CD4-positive, alpha-beta memory T cell (primary cell): Measurements from ENCODE around the gene SUSD6. TPM values are rescaled to one million over a fixed set of nuclear protein-coding genes. Genes with fewer than 3 reads are reported as not detected.

Experiments
- CTCF ChIA-PET: fragments of 350-600 bp; sonication (Branson Sonifier 250); formaldehyde crosslinking; loops from one replicate; lab custom pipeline; 2021; ENCODE audit warnings: inconsistent platforms; ENCODE audit not compliant: partially characterized antibody; lab: Charles Lee
- POLR2A ChIA-PET: fragments of 350-600 bp; sonication (Branson Sonifier 250); formaldehyde crosslinking; loops from one replicate; lab custom pipeline; 2021; ENCODE audit not compliant: partially characterized antibody; lab: Charles Lee
- DNase-seq, 5 donors: peaks; one replicate each; pipeline versions ENCODE4 v3.0.0 to v3.0.0-alpha.2; 2020 to 2022; ENCODE audit warnings: mixed read lengths in 1 of 5
- H3K27ac ChIP-seq: one replicate; pipeline ENCODE4 v1.7.0; 2013; ENCODE audit warnings: low read depth, low read length
- H3K27me3 ChIP-seq: 2 replicates; pipeline ENCODE4 v1.7.0; 2013; ENCODE audit warnings: mild to moderate bottlenecking, low read length, moderate library complexity; ENCODE audit not compliant: insufficient read depth
- H3K36me3 ChIP-seq: 2 replicates; pipeline ENCODE4 v1.7.0; 2013; ENCODE audit warnings: mild to moderate bottlenecking, low read length, moderate library complexity; ENCODE audit not compliant: insufficient read depth
- H3K4me1 ChIP-seq: 2 replicates; pipeline ENCODE4 v1.7.0; 2013; ENCODE audit warnings: mild to moderate bottlenecking, low read length, moderate library complexity; ENCODE audit not compliant: insufficient read depth
- H3K4me3 ChIP-seq, 2 donors: one replicate each; pipeline ENCODE4 v1.7.0; 2013; ENCODE audit warnings: low read length in 2 of 2, mild to moderate bottlenecking in 1 of 2
- H3K9me3 ChIP-seq, 2 donors: one replicate each; pipeline ENCODE4 v1.7.0; 2013; ENCODE audit warnings: low read length in 2 of 2, control low read depth in 1 of 2; ENCODE audit not compliant: control insufficient read depth in 1 of 2
- H3K27ac Mint-ChIP-seq, 7 donors: one replicate each; pipeline ENCODE4 v1.8.0; 2020 to 2021; ENCODE audit warnings: mixed read lengths in 7 of 7, mild to moderate bottlenecking in 6 of 7, inconsistent platforms in 3 of 7, moderate library complexity in 3 of 7
- H3K27me3 Mint-ChIP-seq, 2 donors: one replicate each; pipeline ENCODE4 v1.8.0; 2020 to 2021; ENCODE audit warnings: mixed read lengths in 2 of 2
- H3K36me3 Mint-ChIP-seq, 2 donors: one replicate each; pipeline ENCODE4 v1.8.0; 2020 to 2021; ENCODE audit warnings: mixed read lengths in 2 of 2, inconsistent platforms in 1 of 2, mild to moderate bottlenecking in 1 of 2
- H3K4me1 Mint-ChIP-seq, 4 donors: one replicate each; pipeline ENCODE4 v1.8.0; 2020 to 2021; ENCODE audit warnings: mixed read lengths in 4 of 4, mild to moderate bottlenecking in 1 of 4
- H3K4me3 Mint-ChIP-seq, 8 donors: one replicate each; pipeline ENCODE4 v1.8.0; 2020 to 2021; ENCODE audit warnings: mixed read lengths in 8 of 8, mild to moderate bottlenecking in 7 of 8, moderate library complexity in 6 of 8, inconsistent platforms in 3 of 8
- H3K9me3 Mint-ChIP-seq, 8 donors: one replicate each; pipeline ENCODE4 v1.8.0; 2020 to 2021; ENCODE audit warnings: mixed read lengths in 8 of 8, mild to moderate bottlenecking in 5 of 8, inconsistent platforms in 3 of 8, moderate library complexity in 1 of 8
- intact Hi-C: fragments of 100-400 bp; cut with micrococcal nuclease; formaldehyde crosslinking; loops from one replicate; pipeline ENCODE4 v1.15.1; 2023
- polyA plus RNA-seq, 2 donors: library from polyadenylated mRNA; unstranded; fragments of 300-500 nt; fragmentation: Illumina TruSeq; gene quantifications; one replicate each; pipeline ENCODE4 v1.2.3, GENCODE V29; 2021
- total RNA-seq, 2 experiments: library from RNA; stranded (reverse); gene quantifications; one replicate each; pipeline ENCODE4 v1.2.3, GENCODE V29; 2021

The SUSD6 gene
- total and polyA plus RNA-seq, 4 experiments from 2014 or later, result 4.8 to 62.0 (median 36.1) TPM

DNA sequence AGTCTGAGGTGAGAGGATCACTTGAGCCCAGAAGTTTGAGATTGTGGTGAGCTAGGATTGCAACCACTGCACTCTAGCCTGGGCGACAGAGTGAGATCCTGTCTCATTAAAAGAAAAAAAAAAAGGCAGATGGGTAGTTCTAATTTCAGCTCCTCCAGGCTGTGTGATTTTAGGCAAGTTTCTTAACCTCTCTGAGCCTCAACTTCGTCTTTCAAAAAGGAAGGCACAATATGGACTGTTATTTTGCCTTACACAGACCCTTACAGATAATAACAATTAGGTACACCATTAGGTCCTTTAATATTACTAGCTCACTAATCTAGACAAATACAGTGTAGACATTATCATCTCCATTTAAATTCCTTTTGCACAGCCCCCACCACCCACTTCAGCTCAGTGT lies 31.9 kb upstream of the SUSD6 start:
- DNase-seq, result no peak
- Mint-ChIP-seq H3K27me3 (peaks cover 14 to 17% of the 10 kb centered on the region in 2 donors), H3K9me3 (no peaks in the 10 kb centered on the region), H3K4me3 (peak overlapping the region in 1 of 8 donors; percentile 16), H3K27ac (no peak overlapping the region), H3K36me3 (peaks cover 0 to 2% of the 10 kb centered on the region in 2 donors), H3K4me1 (peaks cover 2 to 5% (median 3%) of the 10 kb centered on the region in 4 donors)
- ChIA-PET POLR2A (no interaction called here), CTCF (interaction anchor here (1.3 to 4.3 kb wide), 2 partner anchors 148 to 337 kb away, joined by 5 to 26 read pairs; no protein-coding TSS in a partner anchor)
- Histone ChIP-seq H3K4me1 (no peaks in the 10 kb centered on the region), H3K4me3 (no peak overlapping the region), H3K27me3 (no peaks in the 10 kb centered on the region), H3K9me3 (no peaks in the 10 kb centered on the region), H3K27ac (no peak overlapping the region), H3K36me3 (no peaks in the 10 kb centered on the region)
- intact Hi-C loops, result no loop called here

GRCh38 chr14:69580009-69580577 lies 31.3 kb upstream of the SUSD6 start:
- Mint-ChIP-seq H3K27me3 (peaks cover 12 to 13% of the 10 kb centered on the region in 2 donors), H3K36me3 (no peaks in the 10 kb centered on the region), H3K9me3 (no peaks in the 10 kb centered on the region), H3K27ac (peak overlapping the region in 1 of 7 donors; percentile 66), H3K4me1 (peaks cover 0 to 2% (median 0%) of the 10 kb centered on the region in 4 donors), H3K4me3 (no peak overlapping the region)
- Histone ChIP-seq H3K4me1 (no peaks in the 10 kb centered on the region), H3K4me3 (no peak overlapping the region), H3K27ac (no peak overlapping the region), H3K36me3 (no peaks in the 10 kb centered on the region), H3K27me3 (no peaks in the 10 kb centered on the region), H3K9me3 (no peaks in the 10 kb centered on the region)
- intact Hi-C loops, result no loop called here
- POLR2A ChIA-PET, result no interaction called here
- DNase-seq, result no peak
- CTCF ChIA-PET, result interaction anchor here (0.6 to 4.3 kb wide), 5 partner anchors 9 to 338 kb away, joined by 3 to 26 read pairs (median 4); no protein-coding TSS in a partner anchor

GRCh38 chr14:69581316-69581935 lies 30.0 kb upstream of the SUSD6 start:
- DNase-seq, result no peak
- H3K36me3 Mint-ChIP-seq, result no peaks in the 10 kb centered on the region
- Histone ChIP-seq H3K27me3 (no peaks in the 10 kb centered on the region), H3K27ac (no peak overlapping the region), H3K4me3 (no peak overlapping the region), H3K9me3 (no peaks in the 10 kb centered on the region), H3K4me1 (no peaks in the 10 kb centered on the region), H3K36me3 (no peaks in the 10 kb centered on the region)
- peaks cover 0 to 3% (median 0%) of the 10 kb centered on the region in 4 donors for H3K4me1 Mint-ChIP-seq
- POLR2A ChIA-PET, result no interaction called here
- peaks cover 5 to 6% of the 10 kb centered on the region in 2 donors for H3K27me3 Mint-ChIP-seq
- no peak overlapping the region for H3K4me3 Mint-ChIP-seq
- CTCF ChIA-PET, result interaction anchor here (1.1 to 4.3 kb wide), 3 partner anchors 11 to 146 kb away, joined by 3 to 26 read pairs (median 4); no protein-coding TSS in a partner anchor
- H3K27ac Mint-ChIP-seq, result no peak overlapping the region
- H3K9me3 Mint-ChIP-seq, result no peaks in the 10 kb centered on the region
- intact Hi-C loops, result no loop called here

DNA sequence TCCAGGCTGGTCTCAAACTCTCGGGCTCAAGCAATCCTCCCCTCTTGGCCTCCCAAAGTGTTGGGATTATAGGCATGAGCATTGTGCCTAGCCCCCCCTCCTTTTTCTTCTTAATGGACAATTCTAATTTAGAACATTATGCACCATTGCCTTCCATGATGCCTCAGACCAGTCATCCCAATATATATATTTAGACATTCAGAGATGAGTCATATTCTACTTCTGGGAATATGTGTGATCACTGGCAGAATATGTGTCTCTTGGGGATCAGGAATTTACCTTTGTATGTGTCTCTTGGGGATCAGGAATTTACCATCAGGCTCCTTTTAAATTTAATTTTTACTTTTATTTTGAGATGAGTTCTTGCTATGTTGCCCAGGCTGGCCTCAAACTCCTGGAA lies 29.2 kb upstream of the SUSD6 start:
- no peak overlapping the region for H3K27ac ChIP-seq
- no peak for DNase-seq
- H3K27me3 Mint-ChIP-seq, result peaks cover 2 to 3% of the 10 kb centered on the region in 2 donors
- H3K4me1 Mint-ChIP-seq, result peaks cover 0 to 3% (median 0%) of the 10 kb centered on the region in 4 donors
- no peak overlapping the region for H3K27ac Mint-ChIP-seq
- no peaks in the 10 kb centered on the region for H3K36me3 Mint-ChIP-seq
- ChIA-PET POLR2A (no interaction called here), CTCF (interaction anchor here (6.8 kb wide), 1 partner anchor 144 kb away, joined by 62 read pairs; no protein-coding TSS in a partner anchor)
- H3K9me3 Mint-ChIP-seq, result no peaks in the 10 kb centered on the region
- intact Hi-C loops, result no loop called here
- H3K36me3 ChIP-seq, result no peaks in the 10 kb centered on the region
- H3K27me3 ChIP-seq, result no peaks in the 10 kb centered on the region
- no peaks in the 10 kb centered on the region for H3K4me1 ChIP-seq
- H3K4me3 ChIP-seq, result no peak overlapping the region
- no peaks in the 10 kb centered on the region for H3K9me3 ChIP-seq
- no peak overlapping the region for H3K4me3 Mint-ChIP-seq

- peaks cover 2% of the 10 kb centered on the region in 2 donors for H3K27me3 Mint-ChIP-seq
- H3K36me3 Mint-ChIP-seq, result no peaks in the 10 kb centered on the region
- ChIA-PET POLR2A (no interaction called here), CTCF (interaction anchor here (1.0 to 6.8 kb wide), 2 partner anchors 143 to 235 kb away, joined by 3 to 62 read pairs; no protein-coding TSS in a partner anchor)
- no peaks in the 10 kb centered on the region for H3K4me1 ChIP-seq
- H3K9me3 Mint-ChIP-seq, result no peaks in the 10 kb centered on the region
- DNase-seq, result no peak
- H3K4me3 ChIP-seq, result no peak overlapping the region
- H3K27me3 ChIP-seq, result no peaks in the 10 kb centered on the region
- H3K36me3 ChIP-seq, result no peaks in the 10 kb centered on the region
- H3K4me3 Mint-ChIP-seq, result no peak overlapping the region
- no peak overlapping the region for H3K27ac Mint-ChIP-seq
- H3K27ac ChIP-seq, result no peak overlapping the region
- H3K9me3 ChIP-seq, result no peaks in the 10 kb centered on the region
- intact Hi-C loops, result no loop called here
- peaks cover 0 to 3% (median 0%) of the 10 kb centered on the region in 4 donors for H3K4me1 Mint-ChIP-seq
Measured at GRCh38 chr14:69582829-69583228, 28.6 kb upstream of the SUSD6 start.

DNA sequence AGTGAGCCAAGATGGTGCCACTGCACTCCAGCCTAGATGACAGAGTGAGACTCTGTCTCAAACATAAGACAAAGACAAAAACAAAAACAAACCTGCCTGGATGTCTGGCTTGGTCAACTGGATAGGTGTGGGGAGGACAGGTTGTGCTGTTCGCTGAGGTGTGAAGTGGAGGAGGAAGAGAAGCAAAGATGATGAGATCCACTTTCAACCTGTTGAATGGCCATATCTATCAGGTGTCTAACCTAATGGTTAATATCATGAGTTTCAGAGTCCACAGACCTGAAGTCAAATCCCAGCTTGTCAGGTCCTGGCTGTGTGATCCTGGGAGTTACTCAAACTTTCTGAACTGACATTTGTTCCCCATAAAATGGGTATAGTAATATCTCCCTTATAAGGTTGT lies 27.0 kb upstream of the SUSD6 start:
- Histone ChIP-seq H3K4me3 (no peak overlapping the region), H3K27me3 (no peaks in the 10 kb centered on the region), H3K27ac (no peak overlapping the region), H3K36me3 (no peaks in the 10 kb centered on the region), H3K4me1 (no peaks in the 10 kb centered on the region), H3K9me3 (no peaks in the 10 kb centered on the region)
- peaks cover 0 to 3% (median 0%) of the 10 kb centered on the region in 4 donors for H3K4me1 Mint-ChIP-seq
- CTCF ChIA-PET, result interaction anchor here (0.6 to 6.8 kb wide), 24 partner anchors 8 to 464 kb away, joined by 3 to 62 read pairs (median 4); partner anchors contain the start of gene SUSD6
- no peaks in the 10 kb centered on the region for H3K9me3 Mint-ChIP-seq
- H3K36me3 Mint-ChIP-seq, result no peaks in the 10 kb centered on the region
- intact Hi-C loops, result loop anchor here (2.0 kb wide), 1 partner anchor 28 kb away; no protein-coding TSS in a partner anchor
- peaks cover 2% of the 10 kb centered on the region in 2 donors for H3K27me3 Mint-ChIP-seq
- peak overlapping the region in 1 of 7 donors; percentile 66 for H3K27ac Mint-ChIP-seq
- POLR2A ChIA-PET, result no interaction called here
- no peak for DNase-seq
- H3K4me3 Mint-ChIP-seq, result no peak overlapping the region

GRCh38 chr14:69586404-69586803 lies 25.0 kb upstream of the SUSD6 start:
- Histone ChIP-seq H3K27me3 (no peaks in the 10 kb centered on the region), H3K27ac (no peak overlapping the region), H3K4me1 (no peaks in the 10 kb centered on the region), H3K4me3 (no peak overlapping the region), H3K36me3 (no peaks in the 10 kb centered on the region), H3K9me3 (no peaks in the 10 kb centered on the region)
- POLR2A ChIA-PET, result interaction anchor here (1.1 kb wide), 1 partner anchor 141 kb away, joined by 3 read pairs; no protein-coding TSS in a partner anchor
- CTCF ChIA-PET, result interaction anchor here (1.0 to 6.8 kb wide), 8 partner anchors 12 to 144 kb away, joined by 3 to 62 read pairs (median 4); no protein-coding TSS in a partner anchor
- no peak overlapping the region for H3K27ac Mint-ChIP-seq
- no peaks in the 10 kb centered on the region for H3K9me3 Mint-ChIP-seq
- DNase-seq, result no peak
- intact Hi-C loops, result no loop called here
- no peaks in the 10 kb centered on the region for H3K36me3 Mint-ChIP-seq
- peaks cover 0 to 3% (median 0%) of the 10 kb centered on the region in 4 donors for H3K4me1 Mint-ChIP-seq
- no peak overlapping the region for H3K4me3 Mint-ChIP-seq
- H3K27me3 Mint-ChIP-seq, result peaks cover 0 to 3% of the 10 kb centered on the region in 2 donors
